Upper lobe of left lung (tissue), 6 donors: Measurements from ENCODE around the gene MX1. TPM values are rescaled to one million over a fixed set of nuclear protein-coding genes. Genes with fewer than 3 reads are reported as not detected.

ENCODE experiments used
- ATAC-seq, 2 donors: fragments of 200-7000 bp; cut with Tn5 transposase; one replicate each; pipeline ENCODE4 v1.9.1; 2022; ENCODE audit warnings: mild to moderate bottlenecking in 2 of 2, moderate library complexity in 2 of 2; ENCODE audit not compliant: low FRiP score in 2 of 2
- DNase-seq, 2 donors: peaks; one replicate each; pipeline ENCODE4 v3.0.0-alpha.2; 2019 to 2020
- H3K27ac ChIP-seq, 4 donors: fragments of 200-600 bp; sonication (generic); one replicate each; pipeline ENCODE4 v1.5.1; 2016 to 2019
- H3K27me3 ChIP-seq, 4 donors: fragments of 200-600 bp; sonication (generic); one replicate each; pipeline ENCODE4 v1.5.1; 2017 to 2019
- H3K36me3 ChIP-seq, 4 donors: fragments of 200-600 bp; sonication (generic); one replicate each; pipeline ENCODE4 v1.5.1; 2016 to 2019
- H3K4me1 ChIP-seq, 4 donors: fragments of 200-600 bp; sonication (generic); one replicate each; pipeline ENCODE4 v1.5.1; 2018 to 2019
- H3K4me3 ChIP-seq, 4 donors: fragments of 200-600 bp; sonication (generic); one replicate each; pipeline ENCODE4 v1.5.1; 2017 to 2019; ENCODE audit warnings: mild to moderate bottlenecking in 2 of 4, moderate library complexity in 1 of 4
- H3K9me3 ChIP-seq, 4 donors: fragments of 200-600 bp; sonication (generic); one replicate each; pipeline ENCODE4 v1.5.1; 2018 to 2019
- CTCF ChIP-seq, 6 experiments: fragments of 450-650 bp in 4 of 6; fragments of 200-600 bp in 2 of 6; sonication (generic) in 2 of 6; IDR thresholded peaks; one replicate each; pipeline ENCODE4 v1.5.1; 2016 to 2019; ENCODE audit warnings: antibody characterized with exemption in 6 of 6
- EP300 ChIP-seq, 4 donors: sonication (generic); formaldehyde crosslinking; IDR thresholded peaks; one replicate each; pipeline ENCODE4 v1.5.1; 2017; ENCODE audit warnings: antibody characterized with exemption in 4 of 4, control low read depth in 2 of 4
- POLR2A ChIP-seq, 4 donors: fragments of 450-650 bp; IDR thresholded peaks; one replicate each; pipeline ENCODE4 v1.5.1; 2016 to 2017; ENCODE audit warnings: antibody characterized with exemption in 4 of 4, mild to moderate bottlenecking in 2 of 4
- POLR2AphosphoS5 ChIP-seq, 2 donors: sonication (generic); formaldehyde crosslinking; IDR thresholded peaks; one replicate each; pipeline ENCODE4 v1.5.1; 2017; ENCODE audit warnings: antibody characterized with exemption in 2 of 2
- WGBS, 2 donors: methylation state at CpG; one replicate each; pipeline ENCODE4 v1.1.5; 2017 to 2018; 5-methylcytosine and 5-hydroxymethylcytosine counted together
- total RNA-seq, 6 donors: library from RNA; depleted of rRNA in 4 of 6; stranded (reverse); fragments of >200 nt in 4 of 6; gene quantifications; one replicate each; pipeline versions ENCODE4 v1.1.0 to v1.2.1, GENCODE V29; 2016 to 2021
- donor health status: DM: no; HTN: no; CAD: no; lungs with moderate emphysema.
- donor health status: DM: no; HTN: yes; CAD: no; lungs with severe emphysema.

MX1 gene
- total RNA-seq, 6 donors from 2014 or later: 38.3 to 159 (median 89.0) TPM

- H3K27me3 ChIP-seq: no peaks in the 10 kb centered on the region
- H3K27ac ChIP-seq: no peak overlapping the region
- H3K4me3 ChIP-seq: no peak overlapping the region
- DNase-seq: no peak
- no peaks in the 10 kb centered on the region for H3K9me3 ChIP-seq
- no peak for TF ChIP-seq POLR2AphosphoS5 (IDR thresholded peaks at IDR 0.05)
- no peak for TF ChIP-seq EP300 (IDR thresholded peaks at IDR 0.05)
- TF ChIP-seq POLR2A (IDR thresholded peaks at IDR 0.05): no peak
- TF ChIP-seq CTCF (IDR thresholded peaks at IDR 0.05): no peak
- peaks cover 25 to 98% (median 68%) of the 10 kb centered on the region in 4 donors for H3K36me3 ChIP-seq
- ATAC-seq: no peak
- WGBS, 2 donors: 93% methylated on average over 2 of the region's 2 CpGs
- H3K4me1 ChIP-seq: no peaks in the 10 kb centered on the region
These were observed 16.6 kb downstream of the MX1 start for GRCh38 chr21:41442481-41443186.

DNA sequence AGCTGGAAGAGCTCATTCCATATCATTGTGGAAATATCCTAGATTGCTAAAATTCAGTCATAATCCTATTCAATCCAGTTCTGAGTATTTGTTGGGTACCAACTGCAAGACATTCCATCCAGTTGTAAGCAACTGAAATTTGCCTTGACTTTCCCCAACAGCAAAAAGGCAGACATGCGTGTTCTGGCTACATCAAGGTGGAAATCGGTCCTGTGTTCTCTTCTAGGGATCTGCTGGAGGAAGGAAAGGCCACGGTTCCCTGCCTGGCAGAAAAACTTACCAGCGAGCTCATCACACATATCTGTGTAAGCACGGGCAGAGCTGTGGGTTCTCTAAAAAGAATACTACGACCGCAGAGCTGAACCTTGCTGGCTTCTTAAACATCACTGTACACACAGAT lies 17.5 kb downstream of the MX1 start:
- H3K27ac ChIP-seq: no peak overlapping the region
- H3K27me3 ChIP-seq: no peaks in the 10 kb centered on the region
- TF ChIP-seq POLR2A (IDR thresholded peaks at IDR 0.05) (no peak), EP300 (IDR thresholded peaks at IDR 0.05) (no peak), CTCF (IDR thresholded peaks at IDR 0.05) (no peak), POLR2AphosphoS5 (IDR thresholded peaks at IDR 0.05) (no peak)
- H3K4me1 ChIP-seq: no peaks in the 10 kb centered on the region
- no peak for ATAC-seq
- DNase-seq: no peak
- no peak overlapping the region for H3K4me3 ChIP-seq
- H3K9me3 ChIP-seq: no peaks in the 10 kb centered on the region
- peaks cover 25 to 98% (median 66%) of the 10 kb centered on the region in 4 donors for H3K36me3 ChIP-seq
- WGBS, 2 donors: 95 to 98% methylated on average over 7 of the region's 7 CpGs

DNA sequence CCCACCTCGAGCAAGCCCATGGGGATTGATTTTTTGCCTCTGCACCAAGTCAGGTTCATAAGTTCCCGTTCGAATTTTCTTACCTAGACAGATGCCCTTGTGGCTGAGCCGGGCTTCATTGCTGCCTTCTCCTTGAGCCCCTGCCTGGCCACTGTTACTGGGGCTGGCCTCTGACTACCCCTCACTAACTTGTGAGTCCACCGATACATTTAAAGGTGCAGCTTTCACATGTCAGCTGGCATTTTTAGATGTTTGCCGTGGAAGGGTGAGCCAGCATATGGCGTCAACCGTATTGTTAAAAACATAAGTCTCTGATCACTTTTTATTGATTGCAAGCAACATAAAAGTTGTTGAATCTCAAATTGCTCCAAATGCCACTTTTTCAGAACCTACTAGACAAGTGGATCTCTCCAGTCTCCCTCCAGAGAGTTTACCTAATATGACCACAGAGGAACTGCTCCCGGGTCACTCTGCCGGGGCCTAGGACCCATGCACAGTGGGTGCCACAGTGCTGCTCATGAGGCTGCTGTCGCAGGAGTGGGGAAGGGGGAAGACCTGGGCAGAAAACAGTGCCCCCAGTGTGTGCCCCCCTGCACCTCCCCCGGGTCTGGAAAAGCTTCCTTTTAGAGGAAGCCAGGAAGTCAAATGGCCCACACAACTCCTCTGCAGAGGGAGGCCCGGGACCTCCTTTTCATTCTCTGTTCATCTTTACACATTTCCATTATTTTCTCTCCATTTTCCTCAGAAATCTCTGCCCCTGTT lies 18.8 kb downstream of the MX1 start:
- TF ChIP-seq CTCF (IDR thresholded peaks at IDR 0.05) (no peak), POLR2A (IDR thresholded peaks at IDR 0.05) (no peak), POLR2AphosphoS5 (IDR thresholded peaks at IDR 0.05) (no peak)
- Histone ChIP-seq H3K36me3 (peaks cover 24 to 97% (median 66%) of the 10 kb centered on the region in 4 donors), H3K27ac (no peak overlapping the region), H3K9me3 (no peaks in the 10 kb centered on the region), H3K4me1 (no peaks in the 10 kb centered on the region), H3K27me3 (no peaks in the 10 kb centered on the region), H3K4me3 (no peak overlapping the region)
- no peak for DNase-seq
- WGBS, 2 donors: 87 to 93% methylated on average over 13 of the region's 13 CpGs
- no peak for ATAC-seq

DNA sequence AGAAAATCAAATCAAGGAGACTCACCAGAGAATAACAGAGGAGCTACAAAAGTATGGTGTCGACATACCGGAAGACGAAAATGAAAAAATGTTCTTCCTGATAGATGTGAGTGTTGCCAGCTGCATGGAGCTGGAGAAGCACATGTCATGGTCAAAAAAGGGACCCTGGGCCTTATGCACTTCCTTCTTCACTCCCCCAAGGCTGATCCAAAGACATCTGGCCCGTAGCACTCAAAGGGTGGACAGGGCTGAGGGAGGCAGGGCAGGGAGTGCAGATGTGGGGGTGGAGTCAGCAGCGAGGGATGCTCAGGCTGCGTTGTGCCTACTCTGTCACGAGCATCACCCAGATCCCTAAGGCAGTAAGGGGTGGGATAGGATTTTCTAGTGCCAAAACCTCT lies 19.4 kb downstream of the MX1 start:
- peaks cover 24 to 95% (median 67%) of the 10 kb centered on the region in 4 donors for H3K36me3 ChIP-seq
- H3K27ac ChIP-seq: no peak overlapping the region
- TF ChIP-seq POLR2A (IDR thresholded peaks at IDR 0.05): no peak
- TF ChIP-seq POLR2AphosphoS5 (IDR thresholded peaks at IDR 0.05): no peak
- no peak for TF ChIP-seq EP300 (IDR thresholded peaks at IDR 0.05)
- no peak for TF ChIP-seq CTCF (IDR thresholded peaks at IDR 0.05)
- WGBS, 2 donors: 83 to 85% methylated on average over 7 of the region's 7 CpGs
- H3K4me1 ChIP-seq: no peaks in the 10 kb centered on the region
- no peaks in the 10 kb centered on the region for H3K27me3 ChIP-seq
- DNase-seq (no peak), ATAC-seq (no peak)
- no peak overlapping the region for H3K4me3 ChIP-seq
- no peaks in the 10 kb centered on the region for H3K9me3 ChIP-seq
